HG03045 (cell line): Measurements from ENCODE around the gene TNFSF11.

ENCODE experiments used
- ATAC-seq: cut with Tn5 transposase; IDR thresholded peaks from one replicate; pipeline ENCODE4 v1.9.1; 2021; ENCODE audit warnings: mild to moderate bottlenecking, moderate library complexity; ENCODE audit not compliant: unreplicated experiment

Gene TNFSF11

GRCh38 chr13:42607546-42607945 is 33.6 kb downstream of the TNFSF11 start:
- no peak for ATAC-seq

GRCh38 chr13:42610649-42611048 is 36.7 kb downstream of the TNFSF11 start:
- ATAC-seq: no peak

- no peak for ATAC-seq
These were observed 37.3 kb downstream of the TNFSF11 start for GRCh38 chr13:42611086-42611779.

DNA sequence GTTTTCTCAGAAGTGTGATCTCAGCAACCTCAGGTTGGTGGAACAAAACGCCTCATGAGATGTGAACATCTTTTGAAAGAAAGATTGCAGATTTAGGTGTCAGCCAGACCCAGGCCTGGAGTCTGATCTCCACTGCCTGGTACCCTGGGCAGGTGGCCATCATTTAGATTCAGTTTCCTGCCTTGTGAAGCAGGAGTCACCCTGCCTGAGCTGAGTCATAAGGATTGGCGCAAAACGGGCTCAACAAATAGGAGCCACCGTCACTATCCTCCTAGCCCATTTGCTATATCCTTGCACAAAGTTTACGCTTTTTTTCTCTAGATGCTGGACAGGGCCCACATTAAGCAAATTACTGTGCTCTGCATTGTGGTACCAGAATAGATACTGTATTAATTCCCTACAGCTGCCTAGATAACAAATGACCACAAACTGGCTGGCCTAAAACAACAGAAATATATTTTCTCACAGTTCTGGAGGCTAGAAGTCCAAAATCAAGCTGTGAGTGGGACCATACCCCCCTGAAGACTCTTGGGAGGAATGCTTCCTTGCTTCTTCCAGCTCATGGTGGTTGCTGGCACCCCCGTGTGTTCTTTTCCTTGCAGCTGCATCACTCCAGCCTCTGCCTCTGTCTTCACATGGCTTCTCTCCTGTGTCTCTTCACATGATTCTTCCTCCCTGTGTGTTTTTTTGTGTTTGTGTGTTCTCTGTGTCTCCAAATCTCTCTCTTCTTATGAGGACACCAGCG is 38.2 kb downstream of the TNFSF11 start:
- no peak for ATAC-seq

- no peak for ATAC-seq
These were observed 40.6 kb downstream of the TNFSF11 start for GRCh38 chr13:42614436-42615035.

DNA sequence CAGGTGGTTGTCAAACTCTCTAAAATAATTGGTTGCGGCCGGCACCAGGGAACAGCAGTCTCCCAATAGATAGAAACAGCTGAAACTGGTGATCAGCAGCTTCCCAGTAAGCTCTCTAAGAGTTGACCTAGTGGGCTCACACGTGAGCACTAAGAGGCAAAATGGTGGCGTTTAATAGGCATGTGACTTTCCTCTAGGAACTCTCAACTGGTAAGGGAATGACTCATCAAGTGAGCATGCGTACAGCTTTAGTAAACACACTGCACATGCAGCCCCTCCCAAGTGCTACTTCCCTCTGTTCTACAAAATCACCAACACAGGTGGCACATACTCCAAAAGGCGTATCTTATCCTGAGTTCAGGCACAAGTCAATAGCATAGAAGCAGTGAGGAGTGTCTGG is 41.7 kb downstream of the TNFSF11 start:
- ATAC-seq: no peak

GRCh38 chr13:42617221-42617620 is 43.3 kb downstream of the TNFSF11 start:
- ATAC-seq: no peak

- ATAC-seq: no peak
These were observed 50.0 kb downstream of the TNFSF11 start for GRCh38 chr13:42623916-42624315.

GRCh38 chr13:42625611-42626010 is 51.7 kb downstream of the TNFSF11 start:
- ATAC-seq: no peak

- no peak for ATAC-seq
These were observed 52.4 kb downstream of the TNFSF11 start for GRCh38 chr13:42626176-42626860.

- no peak for ATAC-seq
These were observed 54.7 kb downstream of the TNFSF11 start for GRCh38 chr13:42628666-42629065.

- ATAC-seq: no peak
These were observed 57.2 kb downstream of the TNFSF11 start for GRCh38 chr13:42631181-42631580.

- no peak for ATAC-seq
These were observed 59.5 kb downstream of the TNFSF11 start for GRCh38 chr13:42633495-42633894.

DNA sequence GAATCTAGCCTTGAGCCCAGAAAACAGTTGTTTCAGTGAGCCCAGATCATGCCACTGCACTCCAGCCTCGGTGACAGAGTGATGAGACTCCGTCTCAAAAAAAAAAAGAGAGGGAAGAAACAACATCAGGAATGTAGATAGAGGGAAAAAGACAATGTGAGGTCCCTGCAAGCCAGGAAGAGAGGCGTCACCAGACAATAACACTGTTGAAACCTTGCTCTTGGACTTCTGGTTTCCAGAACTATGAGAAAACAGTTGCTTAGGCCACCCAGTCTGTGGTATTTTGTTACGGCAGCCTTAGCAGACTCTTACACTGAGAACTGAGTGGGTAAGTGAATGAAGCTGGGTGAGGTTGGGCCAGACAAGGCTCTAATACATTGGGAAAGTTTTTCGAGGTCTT is 64.1 kb downstream of the TNFSF11 start:
- ATAC-seq: no peak

DNA sequence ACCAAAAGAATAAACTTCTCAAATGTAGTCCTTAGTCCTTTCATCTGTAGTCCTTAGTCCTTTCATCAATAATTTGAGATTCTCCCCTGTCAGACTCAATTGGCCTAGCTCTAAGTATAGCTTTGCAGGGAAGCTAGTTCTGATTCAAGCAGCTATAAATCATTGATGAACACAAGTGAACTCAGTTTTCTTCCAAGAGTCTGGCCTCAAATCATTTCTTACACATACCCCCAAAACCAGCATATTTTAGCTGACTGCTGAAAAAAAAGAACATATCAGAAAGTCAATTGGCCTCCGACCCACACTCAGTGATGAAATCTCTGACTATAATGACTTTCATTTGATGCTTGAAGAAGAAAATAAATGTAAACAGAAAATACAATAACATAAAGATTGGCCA is 64.9 kb downstream of the TNFSF11 start:
- ATAC-seq: no peak

GRCh38 chr13:42643076-42643475 is 69.1 kb downstream of the TNFSF11 start:
- ATAC-seq: no peak

GRCh38 chr13:42644841-42645240 is 70.9 kb downstream of the TNFSF11 start:
- ATAC-seq: no peak

- ATAC-seq: no peak
These were observed 71.8 kb downstream of the TNFSF11 start for GRCh38 chr13:42645717-42646116.

DNA sequence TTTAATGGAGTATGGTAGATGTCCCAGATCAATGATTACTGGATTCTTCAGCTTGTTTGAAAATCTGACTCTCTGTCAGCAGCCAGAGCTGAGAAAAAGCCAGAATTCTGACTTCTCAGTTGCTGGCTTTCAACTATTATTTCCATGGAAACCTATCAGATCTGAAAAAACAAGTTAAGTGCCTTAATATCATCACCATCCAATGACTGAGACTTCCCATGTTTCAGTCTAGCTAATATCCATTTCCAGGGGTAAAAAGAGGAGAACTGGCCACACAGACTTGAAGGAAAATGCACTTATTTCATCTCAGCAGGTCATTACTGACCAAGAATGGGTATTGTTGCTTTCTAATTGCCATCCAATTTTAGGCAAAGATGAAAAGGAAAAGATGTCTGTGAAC is 75.2 kb downstream of the TNFSF11 start:
- no peak for ATAC-seq

DNA sequence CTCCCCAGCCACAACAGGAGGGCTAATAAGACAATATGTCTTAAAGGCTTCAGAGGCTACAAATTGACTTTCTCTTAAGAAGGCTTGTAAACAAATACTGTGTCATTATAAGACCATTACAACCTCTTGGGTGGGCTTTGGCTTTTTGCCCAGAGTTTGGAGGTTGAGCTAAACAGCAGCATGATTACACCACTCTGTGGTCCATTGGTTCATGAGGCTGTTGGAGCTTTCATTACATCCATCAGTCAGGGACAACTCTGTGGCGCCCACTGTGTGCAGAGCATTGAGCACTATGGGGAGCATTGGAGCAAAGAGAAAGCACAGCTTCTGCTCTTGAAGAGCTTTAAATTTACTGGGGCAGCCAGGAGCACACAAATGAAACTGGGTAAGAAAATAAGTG is 75.9 kb downstream of the TNFSF11 start:
- ATAC-seq: no peak

DNA sequence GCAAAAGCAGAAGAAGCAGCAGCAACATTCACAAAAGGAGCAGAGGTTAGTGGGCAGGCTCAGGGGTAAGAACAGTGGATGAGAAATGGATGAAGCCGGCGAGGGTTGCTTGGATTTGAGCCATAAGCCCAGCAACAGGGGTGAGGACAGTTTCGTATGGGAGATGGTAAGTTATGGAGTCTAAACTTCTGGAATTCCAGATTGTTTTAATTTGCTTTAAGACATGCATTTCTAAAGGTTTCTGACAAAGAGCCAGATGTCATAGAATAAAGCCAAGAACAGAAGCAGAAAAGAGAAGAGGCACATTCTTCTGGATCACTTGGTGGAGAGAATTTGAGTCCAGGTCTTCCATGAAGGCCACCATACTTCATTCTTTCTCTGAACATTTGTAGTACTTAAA is 76.6 kb downstream of the TNFSF11 start:
- ATAC-seq: no peak
